Panc1 (cell line): Measurements from ENCODE around the gene SLC49A4.

Experiments used
- CTCF ChIP-seq: fragments of 450-650 bp; IDR thresholded peaks from 2 replicates; pipeline ENCODE4 v1.5.1; 2017; ENCODE audit warnings: mild to moderate bottlenecking
- REST ChIP-seq, 2 experiments: IDR thresholded peaks; 2 replicates each; pipeline ENCODE4 v1.6.1; 2011 to 2012; ENCODE audit warnings: low read depth in 2 of 2, control low read depth in 1 of 2, low read length in 1 of 2, mild to moderate bottlenecking in 1 of 2, moderate library complexity in 1 of 2; ENCODE audit not compliant: insufficient read depth in 1 of 2
- SIN3A ChIP-seq: IDR thresholded peaks from 2 replicates; pipeline ENCODE4 v1.6.1; 2012; ENCODE audit warnings: low read depth, mild to moderate bottlenecking, low read length, moderate library complexity, borderline replicate concordance; ENCODE audit not compliant: insufficient read depth

GRCh38 chr3:122927726-122928125 lies 132.9 kb downstream of the SLC49A4 start:
- TF ChIP-seq CTCF (no peak), SIN3A (no peak), REST (IDR thresholded peaks at IDR 0.05; ENCODE audit: insufficient read depth in 1 of 2, low read depth in 2 of 2, low read length in 1 of 2) (no peak)
